ENCODE results near the gene SLC36A3.

GRCh38 chr5:151303666-151304065, at the start of gene SLC36A3:
- TF ChIP-seq NR3C1 (CRISPR knock-in tag; conservative IDR thresholded peaks at IDR 0.05; ENCODE audit: low read depth) (no peak), PREB (CRISPR knock-in tag; IDR thresholded peaks at IDR 0.05; ENCODE audit: borderline replicate concordance) (no peak), CTCF (IDR thresholded peaks at IDR 0.05) (no peak), ZNF121 (CRISPR knock-in tag; IDR thresholded peaks at IDR 0.05) (no peak), ZNF423 (CRISPR knock-in tag; IDR thresholded peaks at IDR 0.05) (no peak), MYBL2 (CRISPR knock-in tag; IDR thresholded peaks at IDR 0.05) (no peak), GABPB1 (CRISPR knock-in tag; IDR thresholded peaks at IDR 0.05) (no peak), USF2 (CRISPR knock-in tag; IDR thresholded peaks at IDR 0.05) (no peak), ATF2 (CRISPR knock-in tag; IDR thresholded peaks at IDR 0.05; ENCODE audit: borderline replicate concordance, low read depth) (no peak)

Measured in WTC11 (cell line).